ENCODE data around the gene GARIN5A. TPM values are rescaled to one million over a fixed set of nuclear protein-coding genes. Genes with fewer than 3 reads are reported as not detected.

GARIN5A gene
- total and polyA plus RNA-seq, 2 of the 8 experiments (the other 6 are each of a cell fraction or from before 2014, with no cell fraction given) = 9.1 to 18.5 TPM

GRCh38 chr19:50509366-50509765 lies 32.7 kb upstream of the GARIN5A start:
- Histone ChIP-seq H3K4me1 (replicated peaks in 1 of 4; ENCODE audit: control insufficient read depth in 3 of 4, insufficient read depth in 4 of 4, low read length in 3 of 4) (peaks cover 0 to 6% (median 4%) of the 10 kb centered on the region in 4 experiments; a peak in 4 of 7 replicates), H2BK15ac (ENCODE audit: low read length) (no peak overlapping the region), H3K79me1 (ENCODE audit: low read depth, low read length) (no peaks in the 10 kb centered on the region; the same call in 1 of the 2 replicates), H3K36me3 (ENCODE audit: control insufficient read depth in 2 of 4, insufficient read depth in 4 of 4, low read length in 3 of 4) (no peaks in the 10 kb centered on the region), H2AFZ (ENCODE audit: low read length) (no peak overlapping the region), H3K27me3 (replicated peaks in 1 of 4; ENCODE audit: control insufficient read depth in 3 of 4, extremely low read depth in 1 of 4, insufficient read depth in 3 of 4, low read length in 3 of 4) (peaks cover 0 to 23% (median 13%) of the 10 kb centered on the region in 4 experiments; a peak in 5 of 7 replicates), H2AK5ac (ENCODE audit: low read depth, low read length) (no peak overlapping the region), H4K5ac (ENCODE audit: insufficient read length, low read depth, low read length) (no peak overlapping the region), H3K23ac (ENCODE audit: insufficient read length) (no peak overlapping the region), H3K18ac (ENCODE audit: extremely low read depth, low read length) (no peak overlapping the region), H3K14ac (ENCODE audit: insufficient read length) (no peak overlapping the region), H4K8ac (ENCODE audit: extremely low read depth, insufficient read depth, low read length) (no peak overlapping the region), H2BK12ac (ENCODE audit: low read depth, low read length) (no peak overlapping the region), H3K9ac (replicated peaks in 1 of 4; ENCODE audit: extremely low read depth in 1 of 4, low read depth in 3 of 4, low read length in 3 of 4) (no peak overlapping the region), H3K4me3 (ENCODE audit: extremely low read depth in 1 of 4, insufficient read depth in 2 of 4, low read depth in 3 of 4, low read length in 4 of 4) (no peak overlapping the region), H4K91ac (replicated peaks; ENCODE audit: insufficient read length, low read length) (no peak overlapping the region), H3K4me2 (ENCODE audit: insufficient read depth in 1 of 2, low read depth in 2 of 2, low read length in 2 of 2) (no peak overlapping the region), H3K27ac (ENCODE audit: low read depth, low read length) (no peak overlapping the region), H3K4ac (replicated peaks; ENCODE audit: insufficient read length, low read depth, low read length) (no peak overlapping the region), H3K56ac (replicated peaks; ENCODE audit: insufficient read length, low read depth, low read length) (no peak overlapping the region), H3K9me3 (ENCODE audit: insufficient read depth in 2 of 2, low read depth in 1 of 2, low read length in 1 of 2) (no peaks in the 10 kb centered on the region), H3K79me2 (ENCODE audit: control insufficient read depth in 1 of 2, insufficient read depth in 2 of 2, low read length in 2 of 2) (no peaks in the 10 kb centered on the region), H2BK5ac (ENCODE audit: low read depth, low read length) (no peak overlapping the region), H2BK20ac (ENCODE audit: low read length) (no peak overlapping the region), H2BK120ac (replicated peaks; ENCODE audit: low read depth, low read length) (no peak overlapping the region), H3K23me2 (ENCODE audit: low read depth, low read length) (no peaks in the 10 kb centered on the region; the same call in 1 of the 2 replicates), H4K20me1 (replicated peaks in 1 of 2; ENCODE audit: control insufficient read depth in 1 of 2, insufficient read depth in 2 of 2, low read length in 2 of 2) (peaks cover 1 to 2% of the 10 kb centered on the region in 2 experiments)
- ChIA-PET POLR2A (ENCODE audit: partially characterized antibody) (interaction anchor here (1.0 to 2.0 kb wide), 3 partner anchors 9 to 20 kb away, joined by 3 to 4 read pairs (median 4); no protein-coding TSS in a partner anchor), CTCF (ENCODE audit: partially characterized antibody) (interaction anchor here (0.8 to 4.0 kb wide), 6 partner anchors 10 to 46 kb away, joined by 3 to 17 read pairs (median 8); no protein-coding TSS in a partner anchor)
- TF ChIP-seq EZH2 (IDR thresholded peaks at IDR 0.05; ENCODE audit: low read depth, low read length, severe bottlenecking) = no peak
- no peak for TF ChIP-seq SIN3A (conservative IDR thresholded peaks at IDR 0.05 in 1 of 2, IDR thresholded peaks at IDR 0.05 in 1 of 2; ENCODE audit: low read depth in 1 of 2, low read length in 2 of 2)
- no peak for TF ChIP-seq RXRA (IDR thresholded peaks at IDR 0.05; ENCODE audit: insufficient read depth, low read depth, low read length)
- TF ChIP-seq SP4 (IDR thresholded peaks at IDR 0.05; ENCODE audit: low read length) = no peak
- no peak for TF ChIP-seq GTF2F1 (IDR thresholded peaks at IDR 0.05; ENCODE audit: borderline replicate concordance, low read depth, low read length)
- TF ChIP-seq KDM1A (IDR thresholded peaks at IDR 0.05; ENCODE audit: borderline replicate concordance, low read length) = no peak
- TF ChIP-seq EGR1 (IDR thresholded peaks at IDR 0.05; ENCODE audit: borderline replicate concordance, low read depth, low read length) = no peak
- no peak for TF ChIP-seq ASH2L (IDR thresholded peaks at IDR 0.05; ENCODE audit: low read length)
- WGBS, 2 experiments (ENCODE audit: extremely low coverage in 1 of 2, insufficient coverage in 1 of 2, insufficient read length in 1 of 2, insufficient replicate concordance in 2 of 2, low coverage in 1 of 2, low lambda C conversion rate in 2 of 2, missing lambda C conversion rate in 1 of 2) = 86% methylated on average over 11 of the region's 11 CpGs; no CpG with 5 or more reads in 1 of the 2 experiments
- DNase-seq (ENCODE audit: low read depth in 1 of 2, low spot score in 2 of 2) (no peak), FAIRE-seq (no peak)
